Muscle layer of duodenum (tissue), 2 donors: ENCODE data around the gene HELT.
A peak's percentile ranks its signal among the peaks of the same experiment; 100 is the strongest.

Source experiments
- H3K27ac ChIP-seq: one replicate; pipeline ENCODE4 v1.7.0; 2013; ENCODE audit warnings: mild to moderate bottlenecking, low read length
- H3K27me3 ChIP-seq: one replicate; pipeline ENCODE4 v1.7.0; 2013; ENCODE audit warnings: low read depth, mild to moderate bottlenecking, control low read depth, low read length
- H3K36me3 ChIP-seq, 2 donors: one replicate each; pipeline ENCODE4 v1.7.0; 2013; ENCODE audit warnings: low read length in 2 of 2, control low read depth in 1 of 2, mild to moderate bottlenecking in 1 of 2; ENCODE audit not compliant: insufficient read depth in 2 of 2, control insufficient read depth in 1 of 2
- H3K4me1 ChIP-seq, 2 donors: one replicate each; pipeline ENCODE4 v1.7.0; 2013; ENCODE audit warnings: low read length in 2 of 2, mild to moderate bottlenecking in 2 of 2, control low read depth in 1 of 2, moderate library complexity in 1 of 2; ENCODE audit not compliant: insufficient read depth in 2 of 2, control insufficient read depth in 1 of 2
- H3K4me3 ChIP-seq, 2 donors: one replicate each; pipeline ENCODE4 v1.7.0; 2013; ENCODE audit warnings: low read length in 2 of 2, low read depth in 1 of 2, mild to moderate bottlenecking in 1 of 2
- H3K9me3 ChIP-seq, 2 donors: one replicate each; pipeline ENCODE4 v1.7.0; 2013; ENCODE audit warnings: low read length in 2 of 2, control low read depth in 1 of 2, mild to moderate bottlenecking in 1 of 2; ENCODE audit not compliant: control insufficient read depth in 1 of 2
- donor health status: healthy.

The HELT gene

DNA sequence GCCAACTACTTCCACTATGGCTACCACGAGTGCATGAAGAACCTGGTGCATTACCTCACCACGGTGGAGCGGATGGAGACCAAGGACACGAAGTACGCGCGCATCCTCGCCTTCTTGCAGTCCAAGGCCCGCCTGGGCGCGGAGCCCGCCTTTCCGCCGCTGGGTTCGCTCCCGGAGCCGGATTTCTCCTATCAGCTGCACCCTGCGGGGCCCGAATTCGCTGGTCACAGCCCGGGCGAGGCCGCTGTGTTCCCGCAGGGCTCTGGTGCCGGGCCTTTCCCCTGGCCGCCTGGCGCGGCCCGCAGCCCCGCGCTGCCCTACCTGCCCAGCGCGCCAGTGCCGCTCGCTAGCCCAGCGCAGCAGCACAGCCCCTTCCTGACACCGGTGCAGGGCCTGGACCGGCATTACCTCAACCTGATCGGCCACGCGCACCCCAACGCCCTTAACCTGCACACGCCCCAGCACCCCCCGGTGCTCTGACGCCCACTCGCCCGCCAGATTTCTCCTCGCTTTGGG, 2.1 kb downstream of the HELT start:
- Histone ChIP-seq H3K9me3 (no peaks in the 10 kb centered on the region), H3K36me3 (no peaks in the 10 kb centered on the region), H3K27me3 (peaks cover 41% of the 10 kb centered on the region), H3K4me3 (no peak overlapping the region), H3K27ac (no peak overlapping the region), H3K4me1 (peaks cover 0 to 51% of the 10 kb centered on the region in 2 donors)

DNA sequence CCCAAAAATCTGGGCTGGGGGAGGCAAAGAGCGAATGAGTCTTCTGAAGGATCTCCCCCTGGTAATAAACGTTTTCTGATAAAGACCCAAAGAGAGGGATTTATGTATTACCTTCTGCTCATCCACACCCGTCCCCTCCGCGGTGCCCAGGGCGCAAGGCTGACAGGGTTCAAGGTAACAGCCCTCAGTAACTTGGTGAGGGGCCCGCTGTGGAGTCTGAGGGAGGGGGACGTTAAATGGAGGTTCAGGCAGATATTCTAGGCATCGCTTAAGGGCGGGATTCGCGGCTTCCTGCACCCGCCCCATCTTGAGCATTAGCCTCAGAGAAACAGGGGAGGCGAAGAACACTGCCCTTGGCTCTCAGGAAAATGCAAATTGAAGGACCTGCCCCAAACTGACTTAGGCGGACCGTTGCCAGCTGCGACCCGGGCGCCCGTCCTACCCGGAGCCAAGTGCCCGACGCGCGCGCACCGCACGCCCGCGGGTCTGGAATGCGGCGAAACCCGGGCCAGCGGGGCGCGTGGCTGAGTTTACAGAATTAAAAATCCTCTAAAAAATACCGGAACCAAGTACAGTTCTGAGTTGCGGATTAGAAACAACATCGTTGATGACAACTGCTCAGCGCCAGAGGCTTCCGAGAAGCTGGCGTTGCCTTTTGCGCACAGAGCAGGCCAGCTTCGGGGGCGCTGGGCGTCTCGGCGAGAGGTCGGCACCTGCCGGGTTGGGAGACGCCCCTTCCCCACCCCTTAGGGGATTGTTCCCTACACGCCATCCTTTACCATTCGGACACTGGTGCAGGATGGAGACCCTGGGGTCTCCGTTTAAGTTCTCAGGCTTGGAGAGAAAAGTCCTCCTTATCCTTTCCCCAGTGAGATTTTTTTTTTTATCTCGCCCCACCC, 2.8 kb downstream of the HELT start:
- H3K27ac ChIP-seq, result no peak overlapping the region
- no peaks in the 10 kb centered on the region for H3K9me3 ChIP-seq
- H3K36me3 ChIP-seq, result no peaks in the 10 kb centered on the region
- H3K4me1 ChIP-seq, result peaks cover 0 to 51% of the 10 kb centered on the region in 2 donors
- H3K4me3 ChIP-seq, result peak overlapping the region in 1 of 2 donors; percentile 24
- peaks cover 37% of the 10 kb centered on the region for H3K27me3 ChIP-seq

DNA sequence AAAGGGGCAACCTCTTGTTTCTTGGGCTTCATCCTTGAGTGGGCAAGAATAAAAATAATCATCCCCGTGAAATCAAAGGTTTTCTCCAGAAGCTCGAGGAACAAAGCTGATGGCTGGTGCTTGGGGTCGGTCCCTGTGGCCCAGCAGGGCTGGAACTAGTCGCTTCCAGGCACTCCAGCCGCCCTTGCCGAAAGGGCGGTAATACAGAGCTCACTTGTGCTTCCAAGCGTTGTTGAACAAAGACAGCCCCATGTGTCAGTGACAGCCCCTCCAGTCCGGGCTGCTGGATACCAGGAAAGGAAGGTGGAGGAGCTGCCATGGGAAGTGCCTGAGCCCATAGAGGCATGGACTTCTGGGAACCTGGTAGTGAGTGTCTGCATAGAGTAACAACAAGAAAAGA, 5.2 kb downstream of the HELT start:
- no peaks in the 10 kb centered on the region for H3K9me3 ChIP-seq
- no peaks in the 10 kb centered on the region for H3K36me3 ChIP-seq
- H3K4me3 ChIP-seq, result no peak overlapping the region
- peaks cover 0 to 27% of the 10 kb centered on the region in 2 donors for H3K4me1 ChIP-seq
- H3K27me3 ChIP-seq, result peaks cover 30% of the 10 kb centered on the region
- H3K27ac ChIP-seq, result no peak overlapping the region

DNA sequence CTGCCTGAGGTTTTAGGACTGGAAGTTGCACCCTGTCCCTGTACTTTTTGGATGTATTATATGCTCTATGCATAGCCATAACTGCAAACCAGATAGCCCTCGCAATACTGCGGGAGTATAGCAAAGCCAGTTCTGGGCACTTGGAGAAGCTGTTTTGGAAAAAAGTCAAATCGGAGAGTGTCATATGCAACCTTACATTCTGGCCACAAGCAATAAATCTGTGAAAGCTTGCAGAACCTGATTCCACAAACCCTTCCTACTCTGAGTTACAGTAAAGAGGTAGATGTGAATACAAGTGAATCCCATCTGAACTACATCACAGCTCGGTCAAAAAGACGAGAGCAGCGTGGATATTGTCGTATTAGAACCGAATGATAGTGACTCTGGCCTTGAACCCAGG, 10.3 kb downstream of the HELT start:
- Histone ChIP-seq H3K9me3 (no peaks in the 10 kb centered on the region), H3K4me1 (no peaks in the 10 kb centered on the region), H3K4me3 (no peak overlapping the region), H3K36me3 (no peaks in the 10 kb centered on the region), H3K27me3 (peaks cover 10% of the 10 kb centered on the region), H3K27ac (no peak overlapping the region)

DNA sequence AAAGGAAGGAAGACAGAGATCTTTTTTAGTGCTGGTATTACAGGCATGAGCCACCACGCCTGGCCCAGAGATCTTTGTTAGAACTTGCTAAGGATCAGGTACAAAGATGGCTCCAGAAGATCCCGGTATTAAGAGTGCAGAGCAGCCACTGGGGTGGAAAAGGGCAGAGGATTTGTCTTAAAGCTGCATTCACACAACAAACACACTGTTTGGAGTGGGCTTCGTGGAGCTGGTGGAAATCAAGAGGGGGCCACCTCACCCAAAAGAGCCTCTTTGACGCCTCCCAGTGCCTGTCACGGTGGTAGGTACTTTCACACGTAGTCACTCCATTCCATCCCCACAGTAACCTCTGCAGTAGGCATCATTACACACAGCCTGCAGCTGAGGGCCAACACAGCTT, 13.3 kb downstream of the HELT start:
- H3K4me3 ChIP-seq, result no peak overlapping the region
- no peaks in the 10 kb centered on the region for H3K36me3 ChIP-seq
- H3K4me1 ChIP-seq, result no peaks in the 10 kb centered on the region
- no peaks in the 10 kb centered on the region for H3K27me3 ChIP-seq
- H3K27ac ChIP-seq, result no peak overlapping the region
- no peaks in the 10 kb centered on the region for H3K9me3 ChIP-seq

DNA sequence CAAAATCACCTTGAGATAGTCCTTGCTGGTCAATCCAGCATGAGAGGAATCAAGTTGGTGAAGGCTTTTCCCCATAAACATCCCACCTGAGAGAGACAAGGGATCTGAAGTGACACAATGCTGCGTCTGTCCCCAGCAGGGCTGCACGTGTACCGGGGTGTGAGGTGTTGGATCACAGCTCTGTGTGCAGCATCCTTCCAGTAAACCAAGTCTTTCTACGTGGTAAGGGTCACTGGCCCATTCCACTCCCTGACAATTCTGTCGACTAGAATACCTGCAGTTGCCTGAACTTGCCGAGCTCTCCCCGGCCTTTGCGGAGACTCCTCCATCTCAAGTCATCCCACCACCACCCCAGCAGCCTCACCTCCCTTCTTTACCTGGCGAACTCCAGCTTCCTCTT, 14.8 kb downstream of the HELT start:
- H3K27me3 ChIP-seq, result no peaks in the 10 kb centered on the region
- H3K4me3 ChIP-seq, result no peak overlapping the region
- H3K9me3 ChIP-seq, result no peaks in the 10 kb centered on the region
- H3K27ac ChIP-seq, result no peak overlapping the region
- H3K4me1 ChIP-seq, result no peaks in the 10 kb centered on the region
- no peaks in the 10 kb centered on the region for H3K36me3 ChIP-seq

DNA sequence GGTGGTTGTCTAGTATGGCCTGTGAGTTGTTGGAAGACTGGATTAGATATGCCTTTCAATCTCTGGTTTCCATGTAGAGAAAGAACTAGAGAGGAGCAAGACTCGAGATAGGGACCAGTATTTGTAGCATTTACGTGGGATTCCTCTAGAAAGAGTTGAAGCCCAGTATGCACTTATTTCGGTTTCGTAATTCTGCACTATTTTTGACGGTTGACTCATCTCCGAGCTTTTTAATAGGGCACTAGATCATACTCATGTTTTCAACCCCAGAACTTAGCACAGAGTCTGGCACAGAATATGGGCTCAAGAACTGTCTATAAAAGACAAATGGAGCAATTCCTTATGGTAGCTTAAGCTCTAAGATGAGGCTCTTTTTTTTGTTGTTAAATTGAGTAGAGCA, 15.7 kb downstream of the HELT start:
- no peaks in the 10 kb centered on the region for H3K4me1 ChIP-seq
- no peak overlapping the region for H3K4me3 ChIP-seq
- H3K27ac ChIP-seq, result no peak overlapping the region
- H3K27me3 ChIP-seq, result no peaks in the 10 kb centered on the region
- H3K36me3 ChIP-seq, result no peaks in the 10 kb centered on the region
- no peaks in the 10 kb centered on the region for H3K9me3 ChIP-seq

DNA sequence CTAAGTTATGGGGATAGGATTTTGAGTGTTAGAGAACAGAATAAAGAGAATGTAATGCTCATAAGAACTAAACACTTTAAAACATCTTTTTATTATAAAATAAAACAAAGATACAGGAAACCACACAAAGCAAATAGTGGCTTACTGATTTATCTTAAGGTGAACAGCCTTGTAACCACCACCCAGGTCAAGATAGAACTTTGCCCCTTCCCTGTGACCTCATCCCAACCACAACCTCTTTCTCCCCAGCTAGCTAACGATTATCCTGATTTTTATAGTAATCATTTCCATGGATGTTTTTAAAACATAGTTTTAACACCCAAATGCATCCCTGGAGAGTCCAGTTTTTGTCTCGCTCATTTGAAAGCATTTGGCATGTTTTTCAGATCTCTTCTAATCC, 17.0 kb downstream of the HELT start:
- Histone ChIP-seq H3K4me1 (peaks cover 0 to 3% of the 10 kb centered on the region in 2 donors), H3K36me3 (no peaks in the 10 kb centered on the region), H3K9me3 (no peaks in the 10 kb centered on the region), H3K27me3 (no peaks in the 10 kb centered on the region), H3K4me3 (no peak overlapping the region), H3K27ac (no peak overlapping the region)

DNA sequence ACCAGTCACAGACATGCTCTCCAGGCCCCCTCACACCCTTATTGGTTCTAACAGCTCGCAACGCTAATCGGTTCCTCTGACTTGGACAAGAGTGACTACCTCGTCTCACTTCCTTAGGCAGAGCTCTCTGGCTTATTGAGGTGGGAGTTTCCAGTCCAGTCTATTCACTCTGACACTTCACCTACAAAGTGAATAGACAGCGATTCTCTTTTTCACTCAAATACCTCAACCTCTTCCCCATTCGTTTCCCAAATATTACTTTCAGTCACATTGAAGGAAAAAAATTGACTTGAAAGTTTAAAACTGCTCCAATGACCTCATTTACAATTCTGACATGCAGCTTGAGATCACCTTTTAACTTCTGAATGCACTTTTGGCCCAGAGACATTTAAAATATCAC, 17.7 kb downstream of the HELT start:
- Histone ChIP-seq H3K36me3 (no peaks in the 10 kb centered on the region), H3K4me3 (no peak overlapping the region), H3K27ac (no peak overlapping the region), H3K27me3 (no peaks in the 10 kb centered on the region), H3K9me3 (no peaks in the 10 kb centered on the region), H3K4me1 (peaks cover 0 to 3% of the 10 kb centered on the region in 2 donors)

DNA sequence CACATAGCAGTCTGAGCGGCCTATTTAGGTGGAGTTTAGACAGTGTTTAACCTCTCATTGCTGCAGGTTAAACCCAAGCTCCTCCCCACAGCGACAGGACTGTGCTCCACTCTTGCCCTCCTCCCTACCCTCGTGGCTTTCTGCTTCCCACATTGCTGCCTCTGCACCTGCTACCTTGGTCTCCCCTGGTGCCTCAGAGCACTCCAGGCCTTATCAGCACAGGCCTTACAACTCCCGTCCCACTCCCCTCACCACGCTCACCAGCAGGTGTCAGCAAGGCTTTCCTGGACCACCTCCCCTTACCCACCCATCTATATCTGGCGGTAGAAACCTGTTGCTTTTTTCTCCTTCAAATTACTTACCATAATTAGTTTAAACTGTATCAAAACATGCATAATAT, 18.6 kb downstream of the HELT start:
- peaks cover 0 to 3% of the 10 kb centered on the region in 2 donors for H3K4me1 ChIP-seq
- no peaks in the 10 kb centered on the region for H3K9me3 ChIP-seq
- H3K36me3 ChIP-seq, result no peaks in the 10 kb centered on the region
- H3K4me3 ChIP-seq, result no peak overlapping the region
- no peaks in the 10 kb centered on the region for H3K27me3 ChIP-seq
- H3K27ac ChIP-seq, result no peak overlapping the region

DNA sequence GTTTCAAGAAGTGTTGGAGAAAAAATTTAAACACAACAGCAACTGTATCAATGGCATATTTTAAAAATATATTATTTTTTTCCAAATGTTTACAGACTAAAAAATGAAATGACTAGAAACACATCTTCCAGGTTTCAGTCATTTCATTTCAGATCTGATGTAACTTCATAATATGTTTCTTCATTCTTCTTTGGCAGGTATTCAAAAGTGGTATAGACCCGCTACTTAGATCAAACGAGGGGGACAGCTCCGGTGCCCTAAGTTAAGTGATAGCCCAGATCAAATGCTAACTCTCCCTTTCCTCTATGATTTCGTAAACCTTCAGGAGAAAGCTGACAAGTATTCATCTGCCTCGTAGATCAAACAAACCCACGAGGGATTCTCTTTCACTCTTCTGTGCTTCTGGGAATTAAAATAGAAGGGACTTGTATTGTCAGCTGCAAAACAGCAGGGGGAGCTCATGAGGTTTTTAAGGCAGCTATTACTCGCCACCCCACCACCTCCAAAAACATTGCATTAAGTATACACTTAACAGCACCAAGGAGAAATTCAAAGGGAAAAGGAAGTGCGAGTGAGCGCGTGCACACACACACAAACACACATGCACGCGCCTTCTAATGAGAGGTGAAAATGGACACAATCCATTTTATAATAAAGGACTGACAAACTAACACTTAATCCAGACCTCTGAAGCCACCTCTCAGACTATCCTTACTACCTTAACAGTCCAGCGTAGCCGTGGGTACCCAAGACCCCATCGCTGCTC, 21.4 kb downstream of the HELT start:
- no peaks in the 10 kb centered on the region for H3K27me3 ChIP-seq
- peaks cover 0 to 3% of the 10 kb centered on the region in 2 donors for H3K4me1 ChIP-seq
- no peak overlapping the region for H3K27ac ChIP-seq
- H3K36me3 ChIP-seq, result no peaks in the 10 kb centered on the region
- no peaks in the 10 kb centered on the region for H3K9me3 ChIP-seq
- peak overlapping the region in 1 of 2 donors; percentile 27 for H3K4me3 ChIP-seq
